ENCODE measurements around the gene TOMT. TPM values are rescaled to one million over a fixed set of nuclear protein-coding genes. Genes with fewer than 3 reads are reported as not detected.
A peak's percentile ranks its signal among the peaks of the same experiment; 100 is the strongest.
"Not testable (repeated sequence)": the region's sequence is repeated elsewhere in the genome, so short reads cannot be mapped to it uniquely, and the experiment has no call there.

TOMT gene
- total RNA-seq, 1 experiment from 2014 or later = 0.31 TPM

DNA sequence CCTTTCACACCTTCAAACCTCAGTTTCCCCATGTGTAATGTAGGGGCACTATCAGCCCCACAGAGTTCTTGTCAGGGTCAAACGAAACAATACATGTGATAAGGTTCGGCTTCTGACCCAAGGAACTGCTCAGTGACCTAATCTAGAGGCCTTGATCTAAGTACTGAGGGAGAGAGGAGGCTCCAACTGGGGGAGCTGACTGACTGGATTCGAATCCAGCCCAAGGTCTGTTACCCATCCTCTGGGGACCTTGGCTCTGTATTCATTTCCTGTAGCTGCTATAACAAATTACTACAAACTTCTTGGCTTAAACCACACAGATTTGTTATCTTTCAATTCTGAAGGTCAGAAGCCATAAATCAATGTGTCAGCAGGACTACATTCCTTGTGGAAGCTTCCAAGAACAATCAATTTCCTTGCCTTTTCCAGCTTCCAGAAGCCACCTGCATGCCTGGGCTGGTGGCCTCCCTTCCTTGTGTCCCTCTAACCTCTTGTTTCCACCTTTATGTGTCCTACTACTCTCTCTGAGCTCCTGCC is 17.5 kb downstream of the TOMT start:
- DNase-seq (ENCODE audit: low read depth) = no peak

DNA sequence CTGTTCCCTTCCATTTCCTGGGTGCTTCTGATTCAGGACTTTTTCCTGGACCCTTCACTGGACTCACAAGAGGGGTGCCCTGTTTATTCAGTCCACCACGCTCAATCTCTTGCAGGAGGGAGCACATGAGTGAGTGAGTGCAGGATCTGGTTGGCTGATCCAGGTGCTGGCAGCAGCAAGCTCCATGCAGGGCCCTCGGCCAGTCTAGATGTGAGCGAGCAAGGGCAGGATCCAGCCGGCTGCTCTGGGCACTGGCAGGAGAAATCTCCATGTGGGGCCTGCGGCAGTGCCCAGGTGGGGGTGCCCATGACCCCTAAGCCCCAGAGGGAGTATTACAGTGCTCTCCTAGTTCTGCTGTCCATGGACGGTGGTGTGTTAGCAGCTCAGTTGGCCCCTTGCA is 18.3 kb downstream of the TOMT start:
- DNase-seq (ENCODE audit: low read depth) = no peak

DNA sequence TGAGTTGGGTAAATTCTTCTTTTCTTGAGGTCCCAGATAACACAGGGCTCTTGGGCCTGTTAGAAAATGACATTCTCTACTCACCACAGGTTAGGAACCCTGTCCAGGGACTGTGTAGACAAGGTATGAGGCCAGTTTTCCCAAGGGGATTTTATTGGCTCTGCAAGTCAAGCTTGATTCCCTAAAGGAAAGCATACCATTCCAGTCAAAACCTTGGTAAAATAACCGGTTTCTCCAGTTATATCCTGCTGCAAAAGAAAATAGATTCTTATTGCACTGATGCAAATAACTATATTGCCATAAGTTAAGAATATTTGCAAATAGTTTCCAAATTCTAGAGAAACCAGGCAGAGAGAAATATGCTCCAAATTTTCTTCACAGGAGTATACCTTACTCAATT is 20.2 kb downstream of the TOMT start:
- no peak for DNase-seq (ENCODE audit: low read depth)

DNA sequence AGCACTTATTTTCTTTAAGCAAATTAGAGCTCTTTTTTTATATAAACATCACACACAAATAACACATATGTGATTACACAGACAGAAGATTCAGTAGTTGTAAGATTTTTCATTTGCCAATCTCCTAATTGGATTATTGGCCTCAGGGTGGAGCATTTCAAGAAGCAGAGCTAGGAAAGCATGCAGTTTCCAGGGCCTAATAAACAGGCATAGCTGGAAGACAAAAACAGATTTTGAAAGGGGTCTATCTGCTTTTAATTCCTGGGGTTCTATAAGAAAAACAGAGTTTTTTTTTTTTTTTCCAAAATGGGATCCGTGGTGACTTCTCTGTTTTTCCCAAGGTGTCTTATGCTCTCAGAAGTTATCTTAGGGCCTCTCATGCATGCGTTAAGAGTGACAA is 22.2 kb downstream of the TOMT start:
- no peak for DNase-seq (ENCODE audit: low read depth)

DNA sequence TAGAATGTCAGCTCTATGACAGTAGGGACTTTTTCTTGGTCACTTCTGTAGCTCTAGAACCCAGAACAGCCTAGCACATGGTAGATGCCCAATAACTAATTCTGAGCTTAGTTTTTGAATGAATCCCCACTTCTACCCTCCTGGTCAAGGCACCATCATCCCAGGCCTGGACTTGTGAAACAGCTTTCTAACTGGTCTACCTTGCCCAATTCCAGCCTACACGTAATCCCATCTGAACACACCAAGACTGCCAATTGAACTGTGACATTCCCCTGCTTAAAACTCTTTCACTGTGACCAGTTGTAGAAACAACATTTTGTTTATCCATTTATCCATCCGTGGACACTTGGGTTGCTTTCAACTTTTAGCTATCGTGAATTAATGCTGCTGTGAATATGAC is 23.7 kb downstream of the TOMT start:
- no peak for DNase-seq (ENCODE audit: low read depth)

DNA sequence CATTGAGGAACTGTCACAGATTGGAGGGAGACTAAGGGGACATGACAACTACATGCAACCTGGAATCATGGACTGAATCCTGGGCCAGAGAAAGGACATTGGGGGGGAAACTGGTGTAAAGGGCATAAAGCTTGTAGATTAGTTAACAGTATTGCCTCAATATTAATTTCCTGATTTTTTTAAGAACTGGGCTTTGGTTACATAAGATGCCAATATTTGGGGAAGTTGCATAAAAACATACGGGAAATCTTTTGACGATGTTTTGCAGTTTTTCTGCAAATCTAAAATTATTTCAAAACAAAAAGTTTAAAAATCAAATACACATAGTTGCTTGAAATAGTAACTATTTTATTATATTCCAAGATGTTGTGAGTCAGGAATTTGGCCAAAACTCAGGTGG is 26.9 kb downstream of the TOMT start:
- no peak for DNase-seq (ENCODE audit: low read depth)

DNA sequence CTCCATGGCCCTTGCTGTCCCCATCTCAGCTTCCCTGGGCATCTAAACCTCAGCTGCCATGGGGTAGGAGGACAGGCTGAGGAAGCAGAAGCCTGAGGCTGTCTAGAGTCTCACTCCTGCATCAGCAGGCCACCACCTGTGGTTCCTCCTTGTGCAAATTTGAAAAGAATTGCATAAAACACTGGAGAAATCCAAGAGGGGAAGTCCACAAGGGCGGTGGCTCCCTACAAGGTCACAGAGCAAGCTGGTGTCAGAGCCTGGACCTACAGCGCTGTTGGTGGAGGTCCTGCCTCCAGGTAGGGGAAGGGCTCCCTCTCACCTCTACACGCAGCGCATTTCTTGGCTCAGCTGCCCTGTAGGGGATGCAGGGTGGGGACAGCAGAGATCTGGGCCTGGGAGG is 29.7 kb downstream of the TOMT start, which contains the start of gene FOLR3:
TSS of gene FOLR3 (plus strand) at position 253 of the 400 bp plus-strand sequence. CDS start 228 bp downstream, outside the sequence.
- DNase-seq (ENCODE audit: low read depth) = not testable (repeated sequence)

DNA sequence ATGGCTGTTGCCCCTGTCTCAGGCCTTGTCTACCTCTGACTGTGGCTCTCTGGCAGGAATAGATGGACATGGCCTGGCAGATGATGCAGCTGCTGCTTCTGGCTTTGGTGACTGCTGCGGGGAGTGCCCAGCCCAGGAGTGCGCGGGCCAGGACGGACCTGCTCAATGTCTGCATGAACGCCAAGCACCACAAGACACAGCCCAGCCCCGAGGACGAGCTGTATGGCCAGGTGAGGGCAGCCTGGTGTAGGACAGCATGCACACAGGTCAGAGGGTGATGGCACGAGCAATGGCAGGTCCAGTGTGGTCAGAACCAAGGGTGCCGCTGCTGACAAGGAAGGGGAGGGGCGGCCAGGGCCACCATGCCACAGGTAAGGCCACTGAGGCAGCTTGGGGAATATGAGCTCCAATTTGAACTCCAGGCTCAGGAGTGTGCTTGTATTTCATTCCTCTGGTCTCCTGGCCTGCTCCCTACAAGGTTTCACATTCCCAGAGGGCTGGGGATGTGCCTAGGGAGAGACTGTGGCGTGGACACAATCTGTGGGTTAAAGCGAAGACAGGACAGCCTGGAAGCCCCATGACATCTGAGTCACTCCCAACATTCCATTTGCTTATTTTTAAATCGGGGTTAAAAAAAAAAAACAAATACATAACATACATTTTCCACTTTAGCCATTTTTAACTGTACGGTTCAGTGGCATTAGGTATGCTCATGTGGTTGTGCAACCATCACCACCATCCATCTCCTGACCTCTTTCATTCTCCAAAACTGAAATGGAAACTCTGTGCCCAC is 30.4 kb downstream of the TOMT start:
- no peak for DNase-seq (ENCODE audit: low read depth)

DNA sequence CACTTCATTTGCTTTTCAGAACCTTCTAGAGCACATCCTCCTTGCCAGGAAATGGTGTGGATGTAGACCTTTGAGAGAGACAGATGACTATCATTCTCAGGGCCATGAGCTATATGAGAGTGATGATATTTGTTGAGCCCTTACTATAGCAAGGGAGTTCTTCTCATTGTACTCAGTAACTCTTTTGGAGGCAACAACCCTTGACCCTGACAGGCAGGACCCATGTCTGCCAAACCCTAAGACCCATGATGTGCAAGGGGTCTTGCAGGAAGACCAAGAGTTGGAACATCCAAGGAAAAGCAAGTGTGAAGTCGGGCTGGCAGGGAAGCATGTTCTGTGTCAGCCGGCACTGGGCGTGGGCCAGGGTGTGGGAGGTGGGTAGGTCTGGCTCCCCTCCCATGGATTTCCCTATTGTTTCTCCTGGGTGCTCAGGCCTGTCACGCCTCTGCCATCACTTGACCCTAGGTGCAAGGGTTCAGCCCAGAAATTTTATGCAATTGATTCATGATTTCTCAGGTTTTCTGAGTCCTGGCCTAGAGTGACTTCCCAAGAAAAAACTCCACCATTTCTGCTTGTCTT is 31.0 kb downstream of the TOMT start:
- DNase-seq (ENCODE audit: low read depth) = no peak

DNA sequence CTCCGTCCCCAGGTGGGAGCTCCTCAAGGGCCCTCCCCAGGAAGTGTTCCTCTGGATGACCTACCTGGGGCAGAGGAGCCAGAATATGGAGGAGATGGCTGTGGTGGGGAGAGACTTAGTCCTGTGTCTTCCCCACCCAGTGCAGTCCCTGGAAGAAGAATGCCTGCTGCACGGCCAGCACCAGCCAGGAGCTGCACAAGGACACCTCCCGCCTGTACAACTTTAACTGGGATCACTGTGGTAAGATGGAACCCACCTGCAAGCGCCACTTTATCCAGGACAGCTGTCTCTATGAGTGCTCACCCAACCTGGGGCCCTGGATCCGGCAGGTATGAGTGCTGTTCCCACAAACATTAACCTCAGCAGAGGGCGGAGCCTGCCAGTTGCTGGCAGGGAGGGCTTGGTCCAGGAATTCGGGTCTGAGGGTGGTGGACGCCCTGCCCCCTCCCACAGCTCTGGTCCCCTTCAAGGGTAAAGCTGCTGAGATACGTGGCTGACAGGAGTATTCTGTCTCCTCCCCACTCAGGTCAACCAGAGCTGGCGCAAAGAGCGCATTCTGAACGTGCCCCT is 33.2 kb downstream of the TOMT start:
- DNase-seq (ENCODE audit: low read depth) = no peak

DNA sequence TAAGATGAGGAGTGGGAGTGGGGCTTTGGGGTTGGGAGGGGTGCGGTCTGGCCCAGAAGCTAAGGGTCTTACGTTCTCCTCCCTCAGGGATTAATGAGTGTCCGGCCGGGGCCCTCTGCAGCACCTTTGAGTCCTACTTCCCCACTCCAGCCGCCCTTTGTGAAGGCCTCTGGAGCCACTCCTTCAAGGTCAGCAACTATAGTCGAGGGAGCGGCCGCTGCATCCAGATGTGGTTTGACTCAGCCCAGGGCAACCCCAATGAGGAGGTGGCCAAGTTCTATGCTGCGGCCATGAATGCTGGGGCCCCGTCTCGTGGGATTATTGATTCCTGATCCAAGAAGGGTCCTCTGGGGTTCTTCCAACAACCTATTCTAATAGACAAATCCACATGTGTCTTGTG is 33.8 kb downstream of the TOMT start:
- no peak for DNase-seq (ENCODE audit: low read depth)

DNA sequence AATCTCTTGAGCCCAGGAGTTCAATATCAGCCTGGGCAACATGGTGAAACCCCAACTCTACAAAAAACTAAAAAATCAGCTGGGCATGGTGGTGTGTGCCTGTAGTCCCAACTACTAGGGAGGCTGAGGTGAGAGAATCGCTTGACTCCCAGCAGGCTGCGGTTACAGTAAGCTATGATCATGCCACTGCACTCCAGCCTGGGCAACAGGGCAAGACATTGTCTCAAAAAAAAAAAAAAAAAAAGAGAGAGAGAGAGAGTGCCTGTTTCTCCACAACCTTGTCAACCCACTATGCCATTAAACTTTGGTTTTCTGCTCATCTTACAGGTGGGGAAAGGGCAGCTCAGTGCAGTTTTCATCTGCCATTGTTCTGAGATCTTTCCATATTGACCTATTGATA is 34.9 kb downstream of the TOMT start:
- DNase-seq (ENCODE audit: low read depth) = peak; percentile 76

DNA sequence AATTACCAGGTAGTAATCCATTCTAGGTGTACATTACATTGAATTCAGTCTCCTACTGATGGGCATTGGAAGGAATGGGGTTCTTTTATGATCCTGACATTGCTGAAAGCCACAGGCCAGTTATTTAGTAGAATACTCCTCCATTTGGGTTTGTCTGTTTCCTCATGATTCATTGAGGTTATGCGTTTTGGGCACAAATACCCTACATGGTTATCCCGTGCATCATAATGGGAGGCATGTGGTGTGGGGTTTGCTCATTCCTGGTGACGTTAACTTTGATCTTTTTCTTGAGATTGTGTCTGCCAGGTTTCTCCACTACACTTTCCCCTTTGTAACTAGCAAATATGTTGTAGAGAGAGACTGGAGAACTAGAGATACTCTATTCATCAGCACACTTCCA is 35.3 kb downstream of the TOMT start:
- DNase-seq (ENCODE audit: low read depth) = peak; percentile 93

DNA sequence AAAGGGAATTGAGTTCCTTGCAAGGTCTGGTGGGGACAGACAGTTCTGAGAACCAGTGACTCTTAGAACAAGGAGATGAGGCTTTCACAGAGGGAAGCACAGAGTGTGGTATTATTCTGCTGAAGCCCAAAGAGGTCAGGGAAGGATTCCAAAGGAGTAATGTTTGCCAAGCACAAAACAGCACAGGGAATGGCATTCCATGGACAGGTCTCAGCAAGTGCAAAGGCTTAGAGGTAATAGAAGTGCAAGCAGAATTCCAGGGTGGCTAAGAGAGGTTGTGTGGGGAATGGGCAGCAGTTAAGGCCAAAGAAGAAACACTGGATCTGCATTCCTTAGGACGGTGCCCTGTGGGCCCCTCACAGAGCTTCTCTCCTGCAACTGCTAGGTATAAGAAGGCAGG is 36.4 kb downstream of the TOMT start:
- not testable (repeated sequence) for DNase-seq (ENCODE audit: low read depth)

DNA sequence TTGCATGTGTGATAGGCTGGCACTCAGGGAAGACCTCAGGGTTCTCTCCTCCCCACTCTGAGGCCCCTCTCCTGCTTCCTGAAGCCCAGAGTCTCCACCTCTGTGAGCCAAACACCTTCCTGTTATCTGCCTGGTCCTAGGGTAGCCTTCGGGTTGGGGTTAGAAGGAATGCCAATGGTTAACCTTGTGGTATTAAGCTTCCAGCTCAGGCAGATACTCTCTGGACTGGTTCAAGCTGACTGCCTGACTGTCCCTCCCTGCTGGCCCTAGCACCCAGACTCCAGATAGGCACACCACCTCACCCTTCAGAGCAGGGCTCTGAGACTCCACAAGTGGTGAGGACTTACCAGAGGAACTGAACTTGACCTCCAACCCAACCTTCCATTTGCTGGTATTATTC is 36.8 kb downstream of the TOMT start:
- DNase-seq (ENCODE audit: low read depth) = not testable (repeated sequence)

DNA sequence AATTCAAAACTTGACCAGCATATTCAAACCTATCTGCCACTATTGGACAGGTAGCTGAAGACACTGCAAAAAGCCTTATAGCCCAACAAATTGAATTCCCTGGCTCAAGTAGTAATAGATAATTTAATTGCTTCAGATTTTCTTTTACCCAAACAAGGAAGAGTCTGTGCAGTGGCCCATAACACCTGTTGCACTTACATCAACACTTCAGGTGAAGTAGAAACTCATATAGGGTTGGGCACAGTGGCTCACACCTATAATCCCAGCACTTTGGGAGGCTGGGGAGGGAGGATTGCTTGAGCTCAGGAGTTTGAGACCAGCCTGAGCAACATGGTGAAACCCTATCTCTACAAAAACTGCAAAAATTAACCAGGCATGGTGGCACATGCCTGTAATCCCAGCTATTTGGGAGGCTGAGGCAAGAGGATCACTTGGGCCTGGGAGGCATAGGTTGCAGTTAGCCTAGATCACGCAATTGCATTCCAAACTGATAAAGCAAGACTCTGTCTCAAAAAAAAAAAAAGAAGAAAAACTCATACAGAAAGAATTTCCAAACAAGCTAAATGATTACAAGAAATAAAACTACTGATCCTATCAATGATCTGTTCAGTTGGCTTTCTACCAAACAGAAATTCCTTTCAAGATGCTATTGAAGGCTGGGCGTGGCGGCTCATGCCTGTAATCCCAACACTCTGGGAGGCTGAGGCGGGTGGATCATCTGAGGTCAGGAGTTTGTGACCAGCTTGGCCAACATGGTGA is 39.3 kb downstream of the TOMT start:
- no peak for DNase-seq (ENCODE audit: low read depth)

DNA sequence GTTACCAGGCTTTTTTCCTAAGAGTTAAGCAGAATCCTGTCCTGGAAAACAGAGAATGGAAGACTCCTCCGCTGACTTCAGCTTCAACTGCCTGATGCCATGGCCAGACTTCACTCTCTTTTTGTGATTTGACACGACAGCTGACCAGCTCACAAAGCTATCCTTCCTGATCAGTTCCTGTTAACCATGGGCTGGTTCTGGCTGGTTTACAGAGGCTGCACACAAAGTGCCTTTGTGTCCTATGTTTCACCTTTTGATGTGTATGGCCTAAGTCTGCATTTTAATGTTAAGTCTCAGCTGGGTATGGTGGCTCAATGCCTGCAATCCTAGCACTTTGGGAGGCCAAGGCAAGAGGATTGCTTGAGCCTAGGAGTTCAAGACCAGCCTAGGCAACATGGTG is 40.9 kb downstream of the TOMT start:
- DNase-seq (ENCODE audit: low read depth) = no peak

DNA sequence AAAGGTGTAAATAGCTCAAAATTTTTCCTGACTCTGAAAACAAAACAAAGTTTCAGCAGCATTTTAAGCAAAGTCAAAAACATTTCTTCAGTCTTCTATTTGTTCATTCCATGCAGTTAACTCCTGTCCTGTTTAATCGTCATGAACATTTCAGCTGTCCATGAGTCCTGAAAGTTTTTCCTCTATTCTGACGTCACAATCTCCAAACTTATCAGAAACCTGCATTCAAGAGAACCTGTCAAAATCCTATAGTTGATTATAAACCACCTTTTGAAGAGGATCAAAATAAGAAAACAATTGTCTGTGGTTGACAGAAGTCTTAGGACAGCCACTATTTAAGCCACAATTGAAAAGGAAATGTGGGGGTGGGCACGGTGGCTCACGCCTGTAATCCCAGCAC is 45.2 kb downstream of the TOMT start:
- no peak for DNase-seq (ENCODE audit: low read depth)

DNA sequence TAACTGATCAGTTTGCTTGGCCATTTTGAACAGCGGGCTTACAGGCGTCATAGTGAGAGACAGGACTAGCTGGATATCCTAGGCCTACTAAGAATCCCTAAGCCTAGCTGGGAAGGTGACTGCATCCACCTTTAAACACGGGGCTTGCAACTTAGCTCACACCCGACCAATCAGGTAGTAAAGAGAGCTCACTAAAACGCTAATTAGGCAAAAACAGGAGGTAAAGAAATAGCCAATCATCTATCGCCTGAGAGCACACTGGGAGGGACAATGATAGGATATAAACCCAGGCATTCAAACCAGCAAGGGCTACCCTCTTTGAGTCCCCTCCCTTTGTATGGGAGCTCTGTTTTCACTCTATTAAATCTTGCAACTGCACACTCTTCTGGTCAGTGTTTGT is 48.1 kb downstream of the TOMT start:
- not testable (repeated sequence) for DNase-seq (ENCODE audit: low read depth)

DNA sequence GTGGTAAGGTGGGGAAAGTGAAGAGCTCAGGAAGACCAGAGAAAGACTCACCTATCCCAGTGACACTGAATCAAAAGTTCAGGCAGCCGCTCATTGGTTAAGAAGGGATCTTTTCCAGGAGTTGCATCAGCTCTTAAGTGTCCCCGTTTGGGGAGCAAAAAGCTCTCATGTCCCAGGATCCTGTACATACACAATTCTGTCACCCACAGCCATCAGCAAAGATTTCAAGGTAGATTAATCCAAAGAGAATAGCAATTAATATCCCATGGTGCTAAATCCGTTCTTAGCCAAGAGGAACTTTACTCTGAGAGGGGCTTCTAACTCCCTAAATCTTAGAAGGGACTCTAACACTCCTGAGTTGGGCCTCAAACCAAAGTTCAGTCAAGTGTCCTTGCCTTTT is 49.1 kb downstream of the TOMT start:
- no peak for DNase-seq (ENCODE audit: low read depth)

DNA sequence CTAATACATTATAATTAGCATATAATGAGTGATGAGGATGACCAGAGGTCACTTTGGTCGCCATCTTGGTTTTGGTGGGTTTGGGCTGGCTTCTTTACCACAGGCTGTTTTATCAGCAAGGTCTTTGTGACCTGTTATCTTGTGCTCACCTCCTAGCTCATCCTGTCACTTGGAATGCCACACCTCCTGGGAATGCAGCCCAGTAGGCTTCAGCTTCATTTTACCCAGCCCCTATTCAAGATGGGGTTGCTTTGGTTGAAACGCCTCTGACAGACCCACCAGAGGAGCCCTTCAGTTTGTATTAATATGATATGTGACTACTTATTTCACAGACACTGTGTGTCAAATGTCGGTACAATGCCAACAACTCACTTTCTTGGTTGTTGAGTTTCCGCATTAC is 50.0 kb downstream of the TOMT start:
- no peak for DNase-seq (ENCODE audit: low read depth)

DNA sequence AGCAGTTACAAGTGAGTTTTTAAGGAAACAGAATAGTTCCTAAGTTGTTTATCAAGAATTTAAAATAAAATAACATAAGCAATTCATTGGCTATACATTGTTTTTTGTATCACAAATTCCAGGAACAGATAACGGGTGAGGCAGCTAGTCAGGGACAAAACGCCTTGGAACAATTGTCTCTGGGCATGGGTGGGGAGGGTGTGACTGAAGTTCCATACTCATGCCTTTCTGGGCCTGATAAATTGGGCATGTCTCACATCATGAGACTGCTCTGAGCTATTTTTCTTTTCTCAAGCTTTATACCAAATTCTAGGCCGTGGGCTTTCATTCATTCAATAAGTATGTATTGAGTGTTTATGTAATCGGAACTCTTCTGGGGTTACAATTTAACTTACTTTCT is 51.4 kb downstream of the TOMT start:
- DNase-seq (ENCODE audit: low read depth) = no peak
